IPS-20b (cell line): ENCODE measurements around the gene STARD13.
"Not testable (repeated sequence)": the region's sequence is repeated elsewhere in the genome, so short reads cannot be mapped to it uniquely, and the experiment has no call there.

Experiments
- H3K27ac ChIP-seq: one replicate; pipeline ENCODE4 v1.5.1; 2013; ENCODE audit warnings: low read length
- H3K27me3 ChIP-seq: 2 replicates; pipeline ENCODE4 v1.6.1; 2013; ENCODE audit warnings: mild to moderate bottlenecking, low read length, inconsistent platforms; ENCODE audit not compliant: insufficient read depth
- H3K36me3 ChIP-seq: 2 replicates; pipeline ENCODE4 v1.6.1; 2013; ENCODE audit warnings: low read depth, mild to moderate bottlenecking, inconsistent platforms, low read length, moderate library complexity; ENCODE audit not compliant: insufficient read depth
- H3K4me1 ChIP-seq: 2 replicates; pipeline ENCODE4 v1.6.1; 2013; ENCODE audit warnings: mild to moderate bottlenecking, control low read depth, inconsistent platforms, low read length, moderate library complexity; ENCODE audit not compliant: insufficient read depth
- H3K4me3 ChIP-seq: 2 replicates; pipeline ENCODE4 v1.5.1; 2013; ENCODE audit warnings: mild to moderate bottlenecking, low read length, inconsistent platforms
- H3K9ac ChIP-seq: 2 replicates; pipeline ENCODE4 v1.6.1; 2013; ENCODE audit warnings: low read depth, mild to moderate bottlenecking, inconsistent platforms, low read length, moderate library complexity
- H3K9me3 ChIP-seq: 2 replicates; pipeline ENCODE4 v1.6.1; 2013; ENCODE audit warnings: mild to moderate bottlenecking, low read depth, low read length, inconsistent platforms; ENCODE audit not compliant: insufficient read depth

Gene STARD13

GRCh38 chr13:33186861-33187291 is 98.7 kb downstream of the STARD13 start:
- no peak overlapping the region for H3K4me3 ChIP-seq
- no peak overlapping the region for H3K9ac ChIP-seq
- H3K36me3 ChIP-seq = no peaks in the 10 kb centered on the region
- no peaks in the 10 kb centered on the region for H3K9me3 ChIP-seq
- peaks cover 15% of the 10 kb centered on the region for H3K27me3 ChIP-seq
- no peak overlapping the region for H3K27ac ChIP-seq
- peaks cover 15% of the 10 kb centered on the region for H3K4me1 ChIP-seq

DNA sequence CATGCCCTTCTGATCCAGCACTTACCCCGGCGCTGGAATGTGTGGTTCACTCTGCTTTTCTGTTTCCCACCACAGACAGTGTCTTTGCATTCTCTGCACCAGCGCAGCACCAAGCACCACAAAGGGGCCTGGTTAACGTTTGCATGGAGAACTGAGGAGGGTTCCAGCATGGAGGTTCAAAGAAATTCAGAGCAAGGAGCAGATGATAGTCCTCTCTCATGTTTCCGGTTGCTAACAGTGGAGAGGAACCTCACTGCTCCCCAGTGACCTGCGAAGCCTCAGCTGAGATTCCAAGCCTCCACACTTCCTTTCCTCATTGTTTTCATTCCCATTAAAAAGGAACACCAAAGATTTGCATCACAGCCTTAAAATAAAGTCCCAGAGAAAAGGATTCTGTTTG is 99.7 kb downstream of the STARD13 start:
- Histone ChIP-seq H3K9ac (no peak overlapping the region), H3K27ac (no peak overlapping the region), H3K27me3 (peaks cover 26% of the 10 kb centered on the region), H3K9me3 (no peaks in the 10 kb centered on the region), H3K4me3 (no peak overlapping the region), H3K4me1 (peaks cover 15% of the 10 kb centered on the region), H3K36me3 (no peaks in the 10 kb centered on the region)

DNA sequence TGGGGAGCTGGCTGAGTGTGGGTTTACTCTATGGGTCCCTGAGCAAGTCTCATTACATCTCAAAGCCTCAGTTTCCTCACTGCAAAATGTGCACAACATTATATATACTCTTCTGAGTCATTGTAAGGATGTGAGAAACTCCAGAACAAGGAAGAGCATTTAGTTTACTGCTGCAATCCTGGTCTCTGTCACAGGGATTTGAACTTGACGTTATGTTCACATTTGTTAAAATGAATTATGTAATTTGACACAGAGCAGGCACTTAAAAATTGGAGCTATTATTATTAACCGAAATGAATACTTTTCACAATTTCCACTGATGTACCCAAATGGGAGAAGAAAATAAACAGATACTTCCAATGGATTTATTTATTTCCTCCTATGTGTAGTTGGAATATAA is 101.0 kb downstream of the STARD13 start:
- Histone ChIP-seq H3K4me3 (no peak overlapping the region), H3K9ac (no peak overlapping the region), H3K27me3 (peaks cover 39% of the 10 kb centered on the region), H3K4me1 (peaks cover 28% of the 10 kb centered on the region), H3K9me3 (no peaks in the 10 kb centered on the region), H3K27ac (no peak overlapping the region), H3K36me3 (no peaks in the 10 kb centered on the region)

GRCh38 chr13:33184112-33184490 is 101.5 kb downstream of the STARD13 start:
- no peaks in the 10 kb centered on the region for H3K36me3 ChIP-seq
- H3K4me3 ChIP-seq = no peak overlapping the region
- H3K9me3 ChIP-seq = no peaks in the 10 kb centered on the region
- H3K27ac ChIP-seq = no peak overlapping the region
- peaks cover 43% of the 10 kb centered on the region for H3K27me3 ChIP-seq
- no peak overlapping the region for H3K9ac ChIP-seq
- peaks cover 28% of the 10 kb centered on the region for H3K4me1 ChIP-seq

- H3K9ac ChIP-seq = no peak overlapping the region
- no peaks in the 10 kb centered on the region for H3K9me3 ChIP-seq
- no peaks in the 10 kb centered on the region for H3K36me3 ChIP-seq
- peaks cover 28% of the 10 kb centered on the region for H3K4me1 ChIP-seq
- H3K27ac ChIP-seq = no peak overlapping the region
- H3K27me3 ChIP-seq = peaks cover 48% of the 10 kb centered on the region
- no peak overlapping the region for H3K4me3 ChIP-seq
Measured at GRCh38 chr13:33183431-33184111, 102.0 kb downstream of the STARD13 start.

- Histone ChIP-seq H3K4me1 (peaks cover 28% of the 10 kb centered on the region), H3K9me3 (no peaks in the 10 kb centered on the region), H3K9ac (no peak overlapping the region), H3K27me3 (peaks cover 57% of the 10 kb centered on the region), H3K4me3 (no peak overlapping the region), H3K36me3 (no peaks in the 10 kb centered on the region), H3K27ac (no peak overlapping the region)
Measured at GRCh38 chr13:33182729-33183128, 102.8 kb downstream of the STARD13 start.

GRCh38 chr13:33181264-33181663 is 104.3 kb downstream of the STARD13 start:
- H3K4me1 ChIP-seq = peaks cover 21% of the 10 kb centered on the region
- no peak overlapping the region for H3K9ac ChIP-seq
- H3K27ac ChIP-seq = no peak overlapping the region
- H3K9me3 ChIP-seq = no peaks in the 10 kb centered on the region
- H3K36me3 ChIP-seq = no peaks in the 10 kb centered on the region
- H3K4me3 ChIP-seq = no peak overlapping the region
- H3K27me3 ChIP-seq = peaks cover 71% of the 10 kb centered on the region

- Histone ChIP-seq H3K27ac (no peak overlapping the region), H3K36me3 (no peaks in the 10 kb centered on the region), H3K9me3 (no peaks in the 10 kb centered on the region), H3K9ac (no peak overlapping the region), H3K27me3 (peaks cover 76% of the 10 kb centered on the region), H3K4me1 (peaks cover 13% of the 10 kb centered on the region; the same call in 1 of the 2 replicates), H3K4me3 (no peak overlapping the region)
Measured at GRCh38 chr13:33180122-33180804, 105.3 kb downstream of the STARD13 start.

DNA sequence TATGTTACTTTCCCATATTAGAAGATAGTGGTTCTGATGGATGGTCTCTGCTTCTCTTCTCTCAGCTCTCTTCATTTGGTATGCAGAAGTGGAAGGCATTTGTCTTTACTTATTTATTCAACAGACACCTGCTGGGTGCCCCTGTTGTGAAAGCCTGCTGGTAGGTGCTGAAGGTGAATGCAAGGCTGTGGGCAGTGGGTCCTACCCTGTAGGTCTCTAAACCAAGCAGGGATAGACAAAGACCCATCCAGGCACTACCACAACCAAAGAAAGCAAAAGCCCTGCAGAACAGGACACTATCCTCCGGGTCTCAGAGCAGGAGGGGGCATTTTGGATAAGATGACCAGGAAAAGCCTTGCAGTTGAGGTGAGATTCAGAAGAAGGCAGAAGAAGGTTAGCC is 106.1 kb downstream of the STARD13 start:
- Histone ChIP-seq H3K27me3 (peaks cover 76% of the 10 kb centered on the region), H3K4me3 (no peak overlapping the region), H3K9ac (no peak overlapping the region), H3K9me3 (no peaks in the 10 kb centered on the region), H3K27ac (no peak overlapping the region), H3K4me1 (peaks cover 13% of the 10 kb centered on the region; the same call in 1 of the 2 replicates), H3K36me3 (no peaks in the 10 kb centered on the region)

GRCh38 chr13:33178209-33178840 is 107.2 kb downstream of the STARD13 start:
- Histone ChIP-seq H3K27ac (no peak overlapping the region), H3K4me1 (peaks cover 13% of the 10 kb centered on the region; the same call in 1 of the 2 replicates), H3K4me3 (no peak overlapping the region), H3K9me3 (no peaks in the 10 kb centered on the region), H3K36me3 (no peaks in the 10 kb centered on the region), H3K27me3 (peaks cover 73% of the 10 kb centered on the region), H3K9ac (no peak overlapping the region)

GRCh38 chr13:33177340-33178208 is 108.0 kb downstream of the STARD13 start:
- H3K9me3 ChIP-seq, H3K36me3 ChIP-seq, H3K4me3 ChIP-seq, H3K27ac ChIP-seq, H3K9ac ChIP-seq: not testable (repeated sequence)
- H3K27me3 ChIP-seq = peaks cover 65% of the 10 kb centered on the region
- H3K4me1 ChIP-seq = peaks cover 13% of the 10 kb centered on the region; the same call in 1 of the 2 replicates
